ENCODE results near the gene SOS2.

- TF ChIP-seq CTCF (IDR thresholded peaks at IDR 0.05; ENCODE audit: low read depth, low read length, missing input control) (no peak), GABPA (IDR thresholded peaks at IDR 0.05 in 1 of 2, conservative IDR thresholded peaks at IDR 0.05 in 1 of 2) (no peak), YY1 (IDR thresholded peaks at IDR 0.05) (no peak), EGR1 (IDR thresholded peaks at IDR 0.05; ENCODE audit: low read depth in 2 of 2) (no peak), FOXA1 (IDR thresholded peaks at IDR 0.05) (no peak)
- TF ChIP-seq, protein P1, sequence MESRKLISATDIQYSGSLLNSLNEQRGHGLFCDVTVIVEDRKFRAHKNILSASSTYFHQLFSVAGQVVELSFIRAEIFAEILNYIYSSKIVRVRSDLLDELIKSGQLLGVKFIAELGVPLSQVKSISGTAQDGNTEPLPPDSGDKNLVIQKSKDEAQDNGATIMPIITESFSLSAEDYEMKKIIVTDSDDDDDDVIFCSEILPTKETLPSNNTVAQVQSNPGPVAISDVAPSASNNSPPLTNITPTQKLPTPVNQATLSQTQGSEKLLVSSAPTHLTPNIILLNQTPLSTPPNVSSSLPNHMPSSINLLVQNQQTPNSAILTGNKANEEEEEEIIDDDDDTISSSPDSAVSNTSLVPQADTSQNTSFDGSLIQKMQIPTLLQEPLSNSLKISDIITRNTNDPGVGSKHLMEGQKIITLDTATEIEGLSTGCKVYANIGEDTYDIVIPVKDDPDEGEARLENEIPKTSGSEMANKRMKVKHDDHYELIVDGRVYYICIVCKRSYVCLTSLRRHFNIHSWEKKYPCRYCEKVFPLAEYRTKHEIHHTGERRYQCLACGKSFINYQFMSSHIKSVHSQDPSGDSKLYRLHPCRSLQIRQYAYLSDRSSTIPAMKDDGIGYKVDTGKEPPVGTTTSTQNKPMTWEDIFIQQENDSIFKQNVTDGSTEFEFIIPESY (IDR thresholded peaks at IDR 0.05) = no peak
- TF ChIP-seq, protein P2, sequence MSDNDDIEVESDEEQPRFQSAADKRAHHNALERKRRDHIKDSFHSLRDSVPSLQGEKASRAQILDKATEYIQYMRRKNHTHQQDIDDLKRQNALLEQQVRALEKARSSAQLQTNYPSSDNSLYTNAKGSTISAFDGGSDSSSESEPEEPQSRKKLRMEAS (IDR thresholded peaks at IDR 0.05) = no peak
These were observed 18.7 kb downstream of the SOS2 start for GRCh38 chr14:50212726-50213125.
